Astrocyte of the cerebellum (primary cell): ENCODE measurements around the gene CPT1A.

Experiments
- DNase-seq: peaks from one replicate; pipeline ENCODE4 v3.0.0-alpha.2; 2011; ENCODE audit warnings: low read depth
- H3K4me3 ChIP-seq: 2 replicates; pipeline ENCODE4 v1.5.1; 2011; ENCODE audit warnings: mild to moderate bottlenecking, low read depth, low read length, moderate library complexity
- CTCF ChIP-seq: IDR thresholded peaks from 2 replicates; pipeline ENCODE4 v1.5.1; 2012; ENCODE audit warnings: low read length, low read depth, moderate library complexity, mild to moderate bottlenecking; ENCODE audit errors: missing control alignments
- in situ Hi-C: cut with HindIII; loops from 2 replicates; pipeline ENCODE4 v1.10.0; 2017; ENCODE audit warnings: low sequenced_read_pairs

CPT1A gene

GRCh38 chr11:68757711-68758110 lies 84.0 kb downstream of the CPT1A start:
- TF ChIP-seq CTCF, result no peak
- in situ Hi-C loops, result loop anchor here (5.0 kb wide), 2 partner anchors 45 kb away; no protein-coding TSS in a partner anchor
- no peak for DNase-seq
- H3K4me3 ChIP-seq, result no peak overlapping the region

- no peak for TF ChIP-seq CTCF
These were observed 85.4 kb downstream of the CPT1A start for GRCh38 chr11:68756171-68756766.

GRCh38 chr11:68753300-68753699 lies 88.4 kb downstream of the CPT1A start:
- no peak for DNase-seq
- no peak overlapping the region for H3K4me3 ChIP-seq
- TF ChIP-seq CTCF, result no peak
- in situ Hi-C loops, result no loop called here

More at GRCh38 chr11:68756171-68756766, 85.4 kb downstream of the CPT1A start:
- no peak overlapping the region for H3K4me3 ChIP-seq
- DNase-seq, result no peak
- in situ Hi-C loops, result loop anchor here (5.0 kb wide), 2 partner anchors 44 to 46 kb away; no protein-coding TSS in a partner anchor

- in situ Hi-C loops, result no loop called here
- DNase-seq, result no peak
- peak within 1 kb of the TSS; percentile 31 for H3K4me3 ChIP-seq
- TF ChIP-seq CTCF, result no peak
These were observed 90.3 kb downstream of the CPT1A start, which contains the start of gene TESMIN for GRCh38 chr11:68751331-68751856. Gene TESMIN, minus strand, starts transcription at chr11:68751520. Its CDS starts 860 bp downstream, at chr11:68750660.

GRCh38 chr11:68751004-68751325 lies 90.8 kb downstream of the CPT1A start:
- in situ Hi-C loops, result no loop called here
- DNase-seq, result no peak
- H3K4me3 ChIP-seq, result peak overlapping the region; percentile 31
- no peak for TF ChIP-seq CTCF

- no peak overlapping the region for H3K4me3 ChIP-seq
- no peak for DNase-seq
- in situ Hi-C loops, result no loop called here
- no peak for TF ChIP-seq CTCF
These were observed 91.3 kb downstream of the CPT1A start for GRCh38 chr11:68750195-68751003.
